GM21529 (cell line): ENCODE data around the gene FBXO22.
"Not testable (repeated sequence)": the region's sequence is repeated elsewhere in the genome, so short reads cannot be mapped to it uniquely, and the experiment has no call there.

Experiments
- ATAC-seq: cut with Tn5 transposase; IDR thresholded peaks from one replicate; pipeline ENCODE4 v1.9.1; 2021; ENCODE audit not compliant: unreplicated experiment

Gene FBXO22

GRCh38 chr15:75976766-75977165, 73.1 kb downstream of the FBXO22 start:
- not testable (repeated sequence) for ATAC-seq

GRCh38 chr15:75981149-75981815, 77.6 kb downstream of the FBXO22 start:
- ATAC-seq, result no peak

- no peak for ATAC-seq
Observed at GRCh38 chr15:75982468-75982867, 78.8 kb downstream of the FBXO22 start.

- ATAC-seq, result not testable (repeated sequence)
Observed at GRCh38 chr15:75984706-75985105, 81.0 kb downstream of the FBXO22 start.

GRCh38 chr15:75985971-75986370, 82.3 kb downstream of the FBXO22 start:
- no peak for ATAC-seq

- no peak for ATAC-seq
Observed at GRCh38 chr15:75989045-75989444, 85.4 kb downstream of the FBXO22 start.

GRCh38 chr15:75989875-75990274, 86.2 kb downstream of the FBXO22 start:
- no peak for ATAC-seq
